ENCODE data around the gene P4HTM.
A peak's percentile ranks its signal among the peaks of the same experiment; 100 is the strongest.

P4HTM gene

GRCh38 chr3:49025793-49026520, 35.9 kb downstream of the P4HTM start:
- FAIRE-seq (no peak), DNase-seq (ENCODE audit: insufficient read length, low spot score) (no peak)
- TF ChIP-seq SPI1 (IDR thresholded peaks at IDR 0.05; ENCODE audit: low read depth, low read length) (no peak), POU2F2 (IDR thresholded peaks at IDR 0.05; ENCODE audit: low read depth, low read length) (no peak; the same call in 1 of the 2 replicates), POLR2AphosphoS5 (IDR thresholded peaks at IDR 0.05; ENCODE audit: low read depth, low read length) (peak; percentile 18; the same call in 1 of the 2 replicates)

- no peak for FAIRE-seq
- DNase-seq (ENCODE audit: insufficient read length, low spot score), result no peak
- TF ChIP-seq POU2F2 (IDR thresholded peaks at IDR 0.05; ENCODE audit: low read depth, low read length) (no peak), POLR2AphosphoS5 (IDR thresholded peaks at IDR 0.05; ENCODE audit: low read depth, low read length) (0 out of 2 replicates have a peak, but pooled peaks have one; percentile 13), POLR2A (IDR thresholded peaks at IDR 0.05; ENCODE audit: low read depth, low read length) (peak; percentile 67; the same call in 1 of the 2 replicates)
Measured at GRCh38 chr3:49026536-49026935, 36.5 kb downstream of the P4HTM start.

- TF ChIP-seq PAX5 (IDR thresholded peaks at IDR 0.05; ENCODE audit: insufficient read depth, low read length, severe bottlenecking), result no peak
- no peak for TF ChIP-seq POU2F2 (IDR thresholded peaks at IDR 0.05; ENCODE audit: low read depth, low read length)
- no peak; the same call in 1 of the 2 replicates for TF ChIP-seq POLR2AphosphoS5 (IDR thresholded peaks at IDR 0.05; ENCODE audit: low read depth, low read length)
- TF ChIP-seq SPI1 (IDR thresholded peaks at IDR 0.05; ENCODE audit: low read depth, low read length), result no peak
- no peak for TF ChIP-seq POLR2A (IDR thresholded peaks at IDR 0.05; ENCODE audit: low read depth, low read length)
- TF ChIP-seq TAF1 (IDR thresholded peaks at IDR 0.05; ENCODE audit: low read depth, low read length), result no peak
- DNase-seq (ENCODE audit: insufficient read length, low spot score) (no peak), FAIRE-seq (no peak)
Measured at GRCh38 chr3:49027634-49028033, 37.6 kb downstream of the P4HTM start.

GRCh38 chr3:49028298-49028672, 38.2 kb downstream of the P4HTM start:
- FAIRE-seq, result no peak
- TF ChIP-seq TAF1 (IDR thresholded peaks at IDR 0.05; ENCODE audit: low read depth, low read length) (no peak), POLR2AphosphoS5 (IDR thresholded peaks at IDR 0.05; ENCODE audit: low read depth, low read length) (no peak), POU2F2 (IDR thresholded peaks at IDR 0.05; ENCODE audit: low read depth, low read length) (0 out of 2 replicates have a peak, but pooled peaks have one; percentile 15), POLR2A (IDR thresholded peaks at IDR 0.05; ENCODE audit: low read depth, low read length) (no peak), SPI1 (IDR thresholded peaks at IDR 0.05; ENCODE audit: low read depth, low read length) (no peak), PAX5 (IDR thresholded peaks at IDR 0.05; ENCODE audit: insufficient read depth, low read length, severe bottlenecking) (no peak)
- no peak for DNase-seq (ENCODE audit: insufficient read length, low spot score)

DNA sequence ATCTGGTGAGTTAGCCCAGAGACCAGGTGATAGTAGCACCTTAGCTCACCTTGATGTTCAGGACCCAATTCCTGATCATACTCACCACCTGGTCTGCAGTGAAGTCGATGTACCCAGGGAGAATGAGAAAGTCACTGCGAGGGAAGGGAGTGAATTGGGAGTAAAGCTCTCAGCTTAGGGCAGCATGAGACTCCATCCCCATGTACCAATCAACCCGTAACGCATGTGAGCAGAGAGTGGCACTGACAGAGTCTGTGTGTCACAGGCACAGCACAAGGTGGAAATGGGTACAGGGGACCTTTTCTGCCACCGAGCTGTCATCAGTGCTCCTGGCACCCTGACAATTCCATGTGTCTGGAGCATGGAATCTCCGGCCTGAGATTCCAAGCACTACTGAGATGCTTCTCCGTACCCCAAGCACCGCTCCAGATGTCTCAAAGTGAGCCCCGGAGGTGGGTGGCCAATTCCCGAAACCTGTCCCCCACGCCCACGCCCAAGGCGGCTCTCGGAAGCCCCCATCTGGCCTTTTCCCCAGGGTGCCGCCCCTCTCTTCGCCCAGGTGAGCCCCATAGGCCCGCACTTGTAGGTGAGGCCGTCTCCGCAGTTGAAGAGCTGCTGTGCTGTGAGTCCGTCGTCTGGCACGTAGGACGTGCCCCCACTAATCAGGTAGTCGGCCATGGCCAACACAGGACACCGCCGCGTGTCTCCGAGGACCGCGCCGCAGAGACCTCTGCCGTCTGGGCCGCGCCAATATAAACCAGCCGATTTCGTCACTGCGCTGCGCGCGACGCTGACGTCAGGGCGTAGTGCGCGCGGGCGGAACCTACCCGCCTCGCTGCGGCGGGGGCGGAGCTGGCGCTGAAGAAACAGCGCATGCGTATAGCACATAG, 38.9 kb downstream of the P4HTM start, which contains the start of gene IMPDH2:
IMPDH2 (minus strand) TSS at position 726 of the 890 bp plus-strand sequence; CDS start at position 678, 48 bp downstream.
- peak; percentile 100 for FAIRE-seq
- peak; percentile 70 for DNase-seq (ENCODE audit: insufficient read length, low spot score)
- TF ChIP-seq POLR2A (IDR thresholded peaks at IDR 0.05; ENCODE audit: low read depth, low read length) (peak; percentile 99), POLR2AphosphoS5 (IDR thresholded peaks at IDR 0.05; ENCODE audit: low read depth, low read length) (peak; percentile 99), PAX5 (IDR thresholded peaks at IDR 0.05; ENCODE audit: insufficient read depth, low read length, severe bottlenecking) (peak; percentile 74), POU2F2 (IDR thresholded peaks at IDR 0.05; ENCODE audit: low read depth, low read length) (peak; percentile 93), TAF1 (IDR thresholded peaks at IDR 0.05; ENCODE audit: low read depth, low read length) (peak; percentile 72; the same call in 1 of the 2 replicates), SPI1 (IDR thresholded peaks at IDR 0.05; ENCODE audit: low read depth, low read length) (no peak; the same call in 1 of the 2 replicates)

DNA sequence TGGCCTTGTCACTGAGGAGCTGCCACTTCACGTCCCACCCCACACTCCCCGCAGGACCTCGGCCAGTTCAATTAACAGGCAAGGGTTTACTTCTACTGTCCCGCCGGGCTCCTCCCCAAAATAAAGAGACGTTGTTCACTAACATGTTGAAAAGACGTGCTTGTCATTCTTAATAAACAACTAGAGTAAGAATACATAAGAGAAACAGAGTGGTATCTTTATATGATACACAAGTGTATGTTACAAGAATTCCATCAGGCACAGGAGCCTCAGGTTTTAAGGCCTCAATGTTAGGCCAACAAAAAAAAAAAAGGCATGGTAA, 39.5 kb downstream of the P4HTM start:
- FAIRE-seq, result no peak
- TF ChIP-seq PAX5 (IDR thresholded peaks at IDR 0.05; ENCODE audit: insufficient read depth, low read length, severe bottlenecking) (no peak), TAF1 (IDR thresholded peaks at IDR 0.05; ENCODE audit: low read depth, low read length) (no peak), POLR2A (IDR thresholded peaks at IDR 0.05; ENCODE audit: low read depth, low read length) (no peak), POLR2AphosphoS5 (IDR thresholded peaks at IDR 0.05; ENCODE audit: low read depth, low read length) (no peak), POU2F2 (IDR thresholded peaks at IDR 0.05; ENCODE audit: low read depth, low read length) (no peak), SPI1 (IDR thresholded peaks at IDR 0.05; ENCODE audit: low read depth, low read length) (no peak)

GRCh38 chr3:49030321-49030720, 40.3 kb downstream of the P4HTM start:
- TF ChIP-seq SPI1 (IDR thresholded peaks at IDR 0.05; ENCODE audit: low read depth, low read length), result no peak
- no peak for TF ChIP-seq POU2F2 (IDR thresholded peaks at IDR 0.05; ENCODE audit: low read depth, low read length)
- TF ChIP-seq POLR2A (IDR thresholded peaks at IDR 0.05; ENCODE audit: low read depth, low read length), result no peak
- TF ChIP-seq TAF1 (IDR thresholded peaks at IDR 0.05; ENCODE audit: low read depth, low read length), result no peak
- TF ChIP-seq PAX5 (IDR thresholded peaks at IDR 0.05; ENCODE audit: insufficient read depth, low read length, severe bottlenecking), result no peak
- no peak for TF ChIP-seq POLR2AphosphoS5 (IDR thresholded peaks at IDR 0.05; ENCODE audit: low read depth, low read length)
- DNase-seq (ENCODE audit: insufficient read length, low spot score), result no peak
- FAIRE-seq, result no peak

More for the DNA sequence above, 39.5 kb downstream of the P4HTM start:
- DNase-seq (ENCODE audit: insufficient read length, low spot score), result no peak

- TF ChIP-seq TAF1 (IDR thresholded peaks at IDR 0.05; ENCODE audit: low read depth, low read length) (no peak), PAX5 (IDR thresholded peaks at IDR 0.05; ENCODE audit: insufficient read depth, low read length, severe bottlenecking) (no peak), POLR2A (IDR thresholded peaks at IDR 0.05; ENCODE audit: low read depth, low read length) (no peak), POU2F2 (IDR thresholded peaks at IDR 0.05; ENCODE audit: low read depth, low read length) (no peak), POLR2AphosphoS5 (IDR thresholded peaks at IDR 0.05; ENCODE audit: low read depth, low read length) (no peak), SPI1 (IDR thresholded peaks at IDR 0.05; ENCODE audit: low read depth, low read length) (no peak)
- DNase-seq (ENCODE audit: insufficient read length, low spot score), result no peak
- no peak for FAIRE-seq
Measured at GRCh38 chr3:49032646-49033304, 42.7 kb downstream of the P4HTM start.

DNA sequence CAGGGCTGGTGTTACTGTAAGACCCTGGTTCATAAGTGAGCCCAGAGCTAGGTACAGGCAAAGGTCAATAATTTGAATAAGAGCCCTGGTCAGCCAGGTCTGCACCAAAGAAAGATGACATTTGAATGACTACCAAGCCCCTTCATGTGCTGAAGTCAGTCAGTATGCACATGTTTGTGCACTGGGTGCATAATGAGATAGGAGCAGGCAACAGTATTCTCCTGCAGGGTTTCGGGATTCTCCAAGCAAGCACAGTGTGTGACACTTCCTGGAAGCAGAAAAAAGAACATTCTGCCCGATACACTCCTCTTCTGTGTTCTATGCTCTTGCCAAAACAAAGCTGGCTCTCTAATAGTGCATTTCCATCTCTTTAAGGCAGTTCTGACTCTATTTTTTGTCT, 44.6 kb downstream of the P4HTM start:
- no peak for FAIRE-seq
- no peak for TF ChIP-seq PAX5 (IDR thresholded peaks at IDR 0.05; ENCODE audit: insufficient read depth, low read length, severe bottlenecking)
- no peak for TF ChIP-seq TAF1 (IDR thresholded peaks at IDR 0.05; ENCODE audit: low read depth, low read length)
- TF ChIP-seq POLR2A (IDR thresholded peaks at IDR 0.05; ENCODE audit: low read depth, low read length), result no peak
- no peak for TF ChIP-seq POLR2AphosphoS5 (IDR thresholded peaks at IDR 0.05; ENCODE audit: low read depth, low read length)
- TF ChIP-seq SPI1 (IDR thresholded peaks at IDR 0.05; ENCODE audit: low read depth, low read length), result no peak
- no peak for TF ChIP-seq POU2F2 (IDR thresholded peaks at IDR 0.05; ENCODE audit: low read depth, low read length)
- DNase-seq (ENCODE audit: insufficient read length, low spot score), result no peak

All from GM12891 (cell line).